ENCODE data around the gene RSKR. TPM values are rescaled to one million over a fixed set of nuclear protein-coding genes. Genes with fewer than 3 reads are reported as not detected.

RSKR gene
- total RNA-seq, 1 experiment from 2014 or later = 35.1 TPM

GRCh38 chr17:28573966-28574480, 40.0 kb downstream of the RSKR start:
- no peaks in the 10 kb centered on the region for H3K27me3 Mint-ChIP-seq (ENCODE audit: unreplicated experiment)
- TF ChIP-seq, protein P1, sequence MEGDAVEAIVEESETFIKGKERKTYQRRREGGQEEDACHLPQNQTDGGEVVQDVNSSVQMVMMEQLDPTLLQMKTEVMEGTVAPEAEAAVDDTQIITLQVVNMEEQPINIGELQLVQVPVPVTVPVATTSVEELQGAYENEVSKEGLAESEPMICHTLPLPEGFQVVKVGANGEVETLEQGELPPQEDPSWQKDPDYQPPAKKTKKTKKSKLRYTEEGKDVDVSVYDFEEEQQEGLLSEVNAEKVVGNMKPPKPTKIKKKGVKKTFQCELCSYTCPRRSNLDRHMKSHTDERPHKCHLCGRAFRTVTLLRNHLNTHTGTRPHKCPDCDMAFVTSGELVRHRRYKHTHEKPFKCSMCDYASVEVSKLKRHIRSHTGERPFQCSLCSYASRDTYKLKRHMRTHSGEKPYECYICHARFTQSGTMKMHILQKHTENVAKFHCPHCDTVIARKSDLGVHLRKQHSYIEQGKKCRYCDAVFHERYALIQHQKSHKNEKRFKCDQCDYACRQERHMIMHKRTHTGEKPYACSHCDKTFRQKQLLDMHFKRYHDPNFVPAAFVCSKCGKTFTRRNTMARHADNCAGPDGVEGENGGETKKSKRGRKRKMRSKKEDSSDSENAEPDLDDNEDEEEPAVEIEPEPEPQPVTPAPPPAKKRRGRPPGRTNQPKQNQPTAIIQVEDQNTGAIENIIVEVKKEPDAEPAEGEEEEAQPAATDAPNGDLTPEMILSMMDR (IDR thresholded peaks at IDR 0.05; ENCODE audit: unreplicated experiment) = no peak
- CTCF ChIA-PET = no interaction called here
- H3K4me1 Mint-ChIP-seq (ENCODE audit: low read depth, unreplicated experiment) = peaks cover 19% of the 10 kb centered on the region
- H3K27ac Mint-ChIP-seq (ENCODE audit: unreplicated experiment) = no peak overlapping the region
- peaks cover 29% of the 10 kb centered on the region for H3K36me3 Mint-ChIP-seq (ENCODE audit: insufficient read depth, unreplicated experiment)
- intact Hi-C loops (cut with micrococcal nuclease; ENCODE audit: unreplicated experiment) = no loop called here
- no TSS peak for BruUV-seq (replicated peaks)
- no peak for DNase-seq
- no peak overlapping the region for H3K4me3 Mint-ChIP-seq (ENCODE audit: low read depth, unreplicated experiment)
- H3K9me3 Mint-ChIP-seq (ENCODE audit: low read depth, unreplicated experiment) = no peaks in the 10 kb centered on the region

DNA sequence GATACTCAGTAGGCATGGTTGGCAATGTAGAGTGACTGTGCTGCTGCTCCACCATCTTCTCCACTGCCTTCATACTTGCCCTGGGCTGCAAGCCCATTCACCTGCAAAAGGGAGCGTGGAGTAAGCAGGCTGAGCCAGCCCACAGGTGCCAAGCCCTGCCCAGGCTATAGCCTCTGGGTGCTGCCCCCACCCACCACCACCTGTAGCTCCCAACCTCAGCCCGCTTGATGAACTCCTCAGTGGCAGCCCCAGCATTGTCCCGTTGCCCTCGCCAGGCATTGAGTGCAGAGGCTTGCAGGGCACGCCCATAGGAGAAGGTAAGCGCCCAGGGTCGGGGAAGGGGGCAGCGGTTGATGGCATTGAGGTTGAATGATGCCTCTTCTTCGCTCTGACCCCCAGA, 40.5 kb downstream of the RSKR start:
- Mint-ChIP-seq H3K27ac (ENCODE audit: unreplicated experiment) (no peak overlapping the region), H3K4me3 (ENCODE audit: low read depth, unreplicated experiment) (no peak overlapping the region), H3K27me3 (ENCODE audit: unreplicated experiment) (no peaks in the 10 kb centered on the region), H3K36me3 (ENCODE audit: insufficient read depth, unreplicated experiment) (peaks cover 29% of the 10 kb centered on the region), H3K9me3 (ENCODE audit: low read depth, unreplicated experiment) (no peaks in the 10 kb centered on the region), H3K4me1 (ENCODE audit: low read depth, unreplicated experiment) (peaks cover 19% of the 10 kb centered on the region)
- TF ChIP-seq, protein P1 (IDR thresholded peaks at IDR 0.05; ENCODE audit: unreplicated experiment) = no peak
- DNase-seq = no peak
- intact Hi-C loops (cut with micrococcal nuclease; ENCODE audit: unreplicated experiment) = no loop called here
- no TSS peak for BruUV-seq (replicated peaks)
- CTCF ChIA-PET = no interaction called here

- no peak overlapping the region for H3K27ac Mint-ChIP-seq (ENCODE audit: unreplicated experiment)
- no peaks in the 10 kb centered on the region for H3K27me3 Mint-ChIP-seq (ENCODE audit: unreplicated experiment)
- no peak for DNase-seq
- intact Hi-C loops (cut with micrococcal nuclease; ENCODE audit: unreplicated experiment) = no loop called here
- H3K36me3 Mint-ChIP-seq (ENCODE audit: insufficient read depth, unreplicated experiment) = peaks cover 29% of the 10 kb centered on the region
- peaks cover 23% of the 10 kb centered on the region for H3K4me1 Mint-ChIP-seq (ENCODE audit: low read depth, unreplicated experiment)
- no peak overlapping the region for H3K4me3 Mint-ChIP-seq (ENCODE audit: low read depth, unreplicated experiment)
- CTCF ChIA-PET = no interaction called here
- no TSS peak for BruUV-seq (replicated peaks)
- no peaks in the 10 kb centered on the region for H3K9me3 Mint-ChIP-seq (ENCODE audit: low read depth, unreplicated experiment)
- TF ChIP-seq, protein P1 (IDR thresholded peaks at IDR 0.05; ENCODE audit: unreplicated experiment) = no peak
These were observed 41.0 kb downstream of the RSKR start for GRCh38 chr17:28573040-28573380.

- CTCF ChIA-PET = interaction anchor here (0.7 kb wide), 1 partner anchor 113 kb away, joined by 3 read pairs; no protein-coding TSS in a partner anchor
- Mint-ChIP-seq H3K36me3 (ENCODE audit: insufficient read depth, unreplicated experiment) (peaks cover 29% of the 10 kb centered on the region), H3K9me3 (ENCODE audit: low read depth, unreplicated experiment) (no peaks in the 10 kb centered on the region), H3K27ac (ENCODE audit: unreplicated experiment) (no peak overlapping the region), H3K4me1 (ENCODE audit: low read depth, unreplicated experiment) (peaks cover 29% of the 10 kb centered on the region), H3K27me3 (ENCODE audit: unreplicated experiment) (no peaks in the 10 kb centered on the region), H3K4me3 (ENCODE audit: low read depth, unreplicated experiment) (peak overlapping the region; percentile 90)
- intact Hi-C loops (cut with micrococcal nuclease; ENCODE audit: unreplicated experiment) = no loop called here
- no peak for DNase-seq
- BruUV-seq (replicated peaks) = no TSS peak
- TF ChIP-seq, protein P1 (IDR thresholded peaks at IDR 0.05; ENCODE audit: unreplicated experiment) = no peak
These were observed 41.5 kb downstream of the RSKR start for GRCh38 chr17:28572259-28573039.
